GM10266 (cell line): ENCODE measurements around the gene YWHAB.
"Not testable (repeated sequence)": the region's sequence is repeated elsewhere in the genome, so short reads cannot be mapped to it uniquely, and the experiment has no call there.

Source experiments
- DNase-seq: peaks from one replicate; pipeline ENCODE4 v3.0.0; 2012; ENCODE audit errors: extremely low spot score
- TF ChIP-seq, protein P1 (sequence below): IDR thresholded peaks from 2 replicates; pipeline ENCODE4 v1.5.1; 2012; ENCODE audit warnings: mild to moderate bottlenecking, low read depth; ENCODE audit not compliant: control insufficient read depth, insufficient read depth; ENCODE audit errors: missing control alignments

The YWHAB gene

DNA sequence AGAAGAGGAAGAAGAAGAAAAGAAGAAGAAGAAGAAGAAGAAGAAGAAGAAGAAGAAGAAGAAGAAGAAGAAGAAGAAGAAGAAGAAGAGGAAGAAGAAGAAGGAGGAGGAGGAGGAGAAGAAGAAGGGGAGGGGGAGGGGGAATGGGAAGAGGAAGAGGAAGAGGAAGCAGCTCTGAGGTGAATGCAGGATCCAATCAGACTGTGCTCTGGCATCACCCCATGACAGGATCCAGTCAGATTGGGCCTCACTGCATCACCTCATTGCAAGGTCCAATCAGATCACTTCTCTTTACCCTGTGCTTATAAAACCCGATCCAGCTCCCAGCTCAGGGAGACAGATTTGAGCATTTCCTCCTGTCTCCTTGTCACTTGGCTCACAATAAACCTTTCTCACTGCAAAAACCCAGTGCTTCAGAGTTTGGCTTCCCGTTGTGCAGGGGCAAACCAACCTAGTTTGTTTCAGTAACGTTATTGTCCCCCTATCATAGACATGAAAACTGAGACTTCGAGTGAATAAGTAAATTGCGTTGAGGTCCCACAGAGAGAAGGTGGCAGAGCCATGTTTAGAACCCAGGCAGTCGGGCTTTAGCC, 28.6 kb upstream of the YWHAB start:
- DNase-seq, result no peak
- TF ChIP-seq, protein P1, sequence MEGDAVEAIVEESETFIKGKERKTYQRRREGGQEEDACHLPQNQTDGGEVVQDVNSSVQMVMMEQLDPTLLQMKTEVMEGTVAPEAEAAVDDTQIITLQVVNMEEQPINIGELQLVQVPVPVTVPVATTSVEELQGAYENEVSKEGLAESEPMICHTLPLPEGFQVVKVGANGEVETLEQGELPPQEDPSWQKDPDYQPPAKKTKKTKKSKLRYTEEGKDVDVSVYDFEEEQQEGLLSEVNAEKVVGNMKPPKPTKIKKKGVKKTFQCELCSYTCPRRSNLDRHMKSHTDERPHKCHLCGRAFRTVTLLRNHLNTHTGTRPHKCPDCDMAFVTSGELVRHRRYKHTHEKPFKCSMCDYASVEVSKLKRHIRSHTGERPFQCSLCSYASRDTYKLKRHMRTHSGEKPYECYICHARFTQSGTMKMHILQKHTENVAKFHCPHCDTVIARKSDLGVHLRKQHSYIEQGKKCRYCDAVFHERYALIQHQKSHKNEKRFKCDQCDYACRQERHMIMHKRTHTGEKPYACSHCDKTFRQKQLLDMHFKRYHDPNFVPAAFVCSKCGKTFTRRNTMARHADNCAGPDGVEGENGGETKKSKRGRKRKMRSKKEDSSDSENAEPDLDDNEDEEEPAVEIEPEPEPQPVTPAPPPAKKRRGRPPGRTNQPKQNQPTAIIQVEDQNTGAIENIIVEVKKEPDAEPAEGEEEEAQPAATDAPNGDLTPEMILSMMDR, result no peak

DNA sequence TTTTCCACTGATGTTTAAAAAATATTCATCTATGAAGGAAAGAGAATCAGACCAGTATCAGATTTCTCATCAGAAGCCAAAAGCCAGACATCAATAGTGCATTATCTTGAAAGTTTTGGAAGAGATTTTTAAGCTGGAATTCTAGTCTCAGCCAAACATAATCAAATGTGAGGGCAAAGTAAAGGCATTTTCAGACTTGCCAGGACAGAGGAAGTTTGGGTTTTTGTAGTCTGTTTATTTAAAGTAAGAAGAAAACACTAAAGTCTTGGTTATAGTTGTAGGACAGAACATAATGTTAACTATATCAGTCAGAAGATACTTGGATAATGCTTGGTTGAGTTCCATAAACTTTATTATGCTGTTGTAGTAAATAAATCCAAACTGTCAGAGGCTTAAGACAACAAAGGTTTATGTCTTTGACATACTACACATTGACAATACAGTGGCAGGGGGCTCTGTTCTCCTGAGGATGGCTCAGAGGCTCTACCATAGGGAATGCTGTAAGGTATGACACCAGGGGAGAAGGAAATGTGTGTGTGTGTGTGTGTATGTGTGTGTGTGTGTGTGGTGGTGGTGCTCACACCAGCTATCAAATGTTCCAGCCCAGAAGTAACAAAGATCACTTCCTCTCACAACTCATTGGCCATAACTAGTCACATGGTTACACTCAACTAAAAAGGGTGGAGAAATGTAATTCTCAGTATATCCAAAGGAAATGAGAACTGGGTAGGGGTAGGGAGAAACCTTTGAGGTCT, 26.7 kb upstream of the YWHAB start:
- DNase-seq, result no peak
- TF ChIP-seq, protein P1, result no peak

DNA sequence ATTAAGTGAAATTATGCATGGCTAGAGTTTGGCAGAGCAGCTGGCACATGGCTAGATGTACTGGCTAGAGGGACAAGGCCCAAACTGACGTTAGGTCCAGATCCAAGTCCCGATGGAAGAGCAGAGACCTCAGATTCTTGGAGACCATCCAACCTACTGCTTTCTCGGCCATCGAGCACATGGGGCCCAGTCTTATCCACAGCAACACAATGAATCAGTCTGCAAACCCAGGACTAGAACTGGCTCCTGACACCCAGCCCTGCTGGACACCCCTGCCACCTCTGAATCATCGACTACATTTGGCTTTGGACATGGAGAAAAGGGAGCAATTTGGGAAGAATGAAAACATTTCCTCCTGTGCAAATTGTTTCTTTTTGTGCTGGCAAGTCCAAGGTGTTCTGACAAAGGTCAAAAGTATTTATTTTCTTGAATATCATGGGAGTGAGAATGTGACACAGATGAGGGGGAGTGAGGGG, 23.9 kb upstream of the YWHAB start:
- DNase-seq, result no peak
- TF ChIP-seq, protein P1, result no peak

DNA sequence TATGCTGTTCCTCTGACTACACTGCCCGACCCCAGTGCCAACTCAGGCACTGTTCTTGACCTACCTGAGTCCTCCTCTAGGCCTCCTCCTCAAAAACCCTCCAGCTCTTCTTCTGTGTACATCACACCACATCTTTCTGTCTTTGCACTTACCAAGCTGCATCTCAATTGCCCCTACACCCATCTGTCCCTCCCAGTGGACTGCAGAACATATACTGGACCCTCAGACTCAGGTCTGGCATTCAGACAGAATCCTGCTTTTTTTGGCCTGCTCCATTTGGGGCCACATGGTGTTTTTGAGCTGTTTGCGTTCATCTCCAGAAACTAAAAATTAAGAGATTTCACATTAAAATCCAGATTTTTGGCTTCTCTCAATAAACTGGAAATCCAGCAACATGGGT, 23.2 kb upstream of the YWHAB start:
- no peak for DNase-seq
- TF ChIP-seq, protein P1, result no peak

DNA sequence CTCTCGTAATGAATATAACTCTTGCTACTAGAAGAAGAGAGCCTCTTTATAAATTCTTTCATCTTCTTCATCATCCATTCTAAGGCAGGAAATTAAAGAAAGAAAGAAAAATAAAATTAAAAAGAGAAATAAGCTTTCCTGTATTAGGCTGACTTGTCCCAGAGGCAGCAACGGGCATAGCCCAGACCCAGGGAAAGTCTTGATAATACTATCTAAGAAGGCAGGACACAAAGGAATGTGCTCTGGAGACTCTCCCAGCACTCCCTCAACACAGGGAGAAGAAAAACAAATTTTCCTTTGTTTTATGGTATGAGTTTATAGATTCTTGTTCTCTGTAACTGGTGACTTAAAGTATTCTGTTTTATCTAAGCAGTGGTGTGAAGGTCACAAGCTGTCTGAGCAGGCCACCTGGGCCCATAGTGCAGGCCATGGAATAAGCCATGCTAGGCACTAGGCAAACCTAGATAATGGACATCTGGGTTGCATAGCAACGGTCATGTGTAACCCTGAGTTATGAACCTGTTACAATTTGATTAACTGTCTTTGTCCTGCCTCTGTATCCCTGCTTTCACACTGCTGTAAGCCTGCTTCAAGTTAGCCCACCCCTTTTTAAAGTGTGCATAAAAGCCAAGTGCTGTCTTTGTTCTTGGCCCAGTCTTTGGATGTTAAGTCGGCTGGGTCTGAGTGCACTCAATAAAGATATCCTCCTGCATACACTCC, 22.0 kb upstream of the YWHAB start:
- DNase-seq, result not testable (repeated sequence)

DNA sequence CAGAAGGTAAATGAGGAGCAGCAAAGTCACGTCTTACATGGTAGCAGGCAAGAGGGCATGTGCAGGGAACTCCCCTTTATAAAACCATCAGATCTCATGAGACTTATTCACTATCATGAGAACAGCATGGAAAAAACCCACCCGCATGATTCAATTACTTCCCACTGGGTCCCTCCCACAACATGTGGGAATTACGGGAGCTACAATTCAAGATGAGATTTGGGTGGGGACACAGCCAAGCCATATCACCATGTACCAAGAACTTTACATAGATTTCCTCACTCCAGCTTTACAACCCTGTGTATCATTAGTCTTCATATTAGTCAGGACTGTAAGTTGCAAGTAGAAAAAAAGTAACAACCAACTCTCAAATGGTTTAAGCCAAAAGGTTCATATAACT, 21.0 kb upstream of the YWHAB start:
- not testable (repeated sequence) for DNase-seq

DNA sequence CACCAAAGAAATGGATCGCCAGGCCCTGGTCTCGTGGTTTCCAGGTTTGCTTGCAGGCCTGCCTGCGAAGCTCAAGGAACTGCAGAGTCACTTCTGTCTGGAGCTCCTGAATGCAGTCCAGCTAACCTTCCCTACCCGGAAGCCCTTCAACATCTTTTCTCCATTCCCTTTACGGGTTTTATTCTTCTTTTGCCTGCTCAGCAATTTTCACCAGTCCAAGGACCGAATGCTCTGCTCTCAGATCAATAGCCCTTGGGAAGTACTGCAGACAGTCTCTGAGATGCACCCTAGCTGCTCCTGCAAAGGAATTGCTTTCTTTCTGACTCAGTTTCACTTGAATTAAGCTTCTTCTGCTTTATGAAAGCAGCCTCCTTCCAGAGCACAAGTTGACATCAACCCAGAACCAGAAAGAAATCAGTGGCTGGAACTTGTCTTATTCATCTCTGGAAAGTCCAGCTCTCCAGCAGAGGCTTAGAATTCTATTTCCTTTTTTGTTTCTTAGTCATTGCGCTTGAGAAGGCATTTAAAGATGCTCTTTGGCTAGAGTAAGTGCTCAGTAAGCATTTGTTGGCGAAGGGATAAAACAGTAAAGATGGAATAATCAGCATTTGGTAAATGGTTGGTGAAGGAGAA, 18.7 kb upstream of the YWHAB start:
- TF ChIP-seq, protein P1, result no peak
- no peak for DNase-seq

DNA sequence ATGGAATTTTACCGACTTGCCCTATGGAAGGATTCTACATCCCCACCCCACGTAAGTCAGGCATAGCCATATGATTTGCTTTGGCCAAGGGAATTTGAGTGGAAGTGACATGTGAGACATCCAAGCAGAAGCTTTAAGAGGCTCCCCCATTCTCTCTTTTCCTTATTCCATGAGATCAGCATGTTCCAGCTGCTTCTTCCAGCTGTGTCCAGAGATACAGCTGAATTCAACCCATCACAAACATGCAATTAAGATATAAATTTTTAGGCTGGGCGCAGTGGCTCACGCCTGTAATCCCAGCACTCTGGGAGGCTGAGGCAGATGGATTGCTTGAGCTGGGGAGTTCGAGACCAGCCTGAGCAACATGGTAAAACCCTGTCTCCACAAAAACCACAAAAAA, 16.0 kb upstream of the YWHAB start:
- DNase-seq, result no peak
- TF ChIP-seq, protein P1, result no peak

DNA sequence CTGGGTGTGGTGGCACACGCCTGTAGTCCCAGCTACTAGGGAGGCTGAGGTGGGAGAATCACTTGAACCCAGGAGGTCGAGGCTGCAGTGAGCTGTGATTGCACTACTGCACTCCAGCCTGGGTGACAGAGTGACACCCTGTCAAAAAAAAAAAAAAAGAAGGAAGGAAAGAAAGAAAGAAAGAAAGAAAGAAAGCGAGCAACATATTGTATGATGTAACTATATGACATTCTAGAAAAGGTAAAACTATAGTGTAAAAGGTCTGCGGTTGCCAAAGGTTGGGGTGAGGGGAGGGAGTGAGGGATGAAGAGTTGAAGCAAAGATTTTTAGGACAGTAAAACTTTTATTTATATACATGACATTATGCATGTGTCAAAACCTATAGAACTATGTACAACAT, 3.1 kb upstream of the YWHAB start:
- DNase-seq, result not testable (repeated sequence)
